SK-N-SH (cell line): ENCODE measurements around the gene CIB4. TPM values are rescaled to one million over a fixed set of nuclear protein-coding genes. Genes with fewer than 3 reads are reported as not detected.

Experiments
- CTCF ChIA-PET: fragments of 300-600, 350-600 bp; formaldehyde crosslinking; extraction: SDS; loops from one replicate; lab custom pipeline; 2021; lab: Yijun Ruan, JAX
- POLR2A ChIA-PET: fragments of 350-600 bp; sonication (Branson Sonifier 250); formaldehyde crosslinking; extraction: SDS; loops from one replicate; lab custom pipeline; 2020; ENCODE audit warnings: antibody characterized with exemption, inconsistent platforms; lab: Yijun Ruan, JAX
- DNase-seq: peaks from one replicate; pipeline ENCODE4 v3.0.0; 2012
- H2AFZ ChIP-seq: fragments of 200-600 bp; sonication (generic); 2 replicates; pipeline ENCODE4 v1.8.1; 2016; ENCODE audit warnings: antibody characterized with exemption, mild to moderate bottlenecking, low read depth
- H3F3A ChIP-seq: fragments of 200-600 bp; sonication (generic); replicated peaks from 2 replicates; pipeline ENCODE3; 2016; ENCODE audit warnings: antibody characterized with exemption, mild to moderate bottlenecking; ENCODE audit not compliant: insufficient read depth
- H3K27ac ChIP-seq, 2 experiments: fragments of 200-500 bp in 1 of 2; fragments of 200-600 bp in 1 of 2; sonication (Bioruptor generic) in 1 of 2; sonication (generic), shearing (Covaris generic) in 1 of 2; 2 replicates each; pipeline versions ENCODE4 v1.5.1 to v1.6.1; 2014 to 2016; ENCODE audit warnings: low read depth in 2 of 2, inconsistent platforms in 1 of 2, low read length in 1 of 2, mild to moderate bottlenecking in 1 of 2, mixed read lengths in 1 of 2
- H3K27me3 ChIP-seq: fragments of 200-600 bp; sonication (generic), shearing (Covaris generic); 2 replicates; pipeline ENCODE4 v1.6.1; 2016; ENCODE audit warnings: mixed run types; ENCODE audit not compliant: insufficient read depth
- H3K36me3 ChIP-seq, 2 experiments: fragments of 200-500 bp in 1 of 2; fragments of 200-600 bp in 1 of 2; sonication (Bioruptor generic) in 1 of 2; sonication (generic) in 1 of 2; replicated peaks in 1 of 2; 2 replicates each; pipeline versions ENCODE3 to v1.5.1; 2014 to 2016; ENCODE audit warnings: low read length in 1 of 2, mild to moderate bottlenecking in 1 of 2; ENCODE audit not compliant: insufficient read depth in 2 of 2, control insufficient read depth in 1 of 2
- H3K4me1 ChIP-seq, 2 experiments: fragments of 200-500 bp in 1 of 2; fragments of 200-600 bp in 1 of 2; sonication (Bioruptor generic) in 1 of 2; sonication (generic), shearing (Covaris generic) in 1 of 2; 2 replicates each; pipeline versions ENCODE4 v1.5.1 to v1.6.1; 2014 to 2016; ENCODE audit warnings: low read depth in 1 of 2, low read length in 1 of 2, mixed run types in 1 of 2; ENCODE audit not compliant: insufficient read depth in 2 of 2, control insufficient read depth in 1 of 2
- H3K4me2 ChIP-seq: fragments of 200-600 bp; sonication (generic), shearing (Covaris generic); 2 replicates; pipeline ENCODE4 v1.6.1; 2017; ENCODE audit warnings: mixed run types
- H3K4me3 ChIP-seq, 2 experiments: fragments of 200-500 bp in 1 of 2; fragments of 200-600 bp in 1 of 2; sonication (Bioruptor generic) in 1 of 2; sonication (generic), shearing (Covaris generic) in 1 of 2; 2 replicates each; pipeline versions ENCODE4 v1.5.1 to v1.8.1; 2014 to 2016; ENCODE audit warnings: low read depth in 2 of 2, inconsistent platforms in 1 of 2, low read length in 1 of 2, mild to moderate bottlenecking in 1 of 2, mixed read lengths in 1 of 2, moderate library complexity in 1 of 2
- H3K79me2 ChIP-seq: fragments of 200-600 bp; sonication (generic); 2 replicates; pipeline ENCODE4 v1.8.1; 2017; ENCODE audit warnings: mild to moderate bottlenecking; ENCODE audit not compliant: insufficient read depth
- H3K9ac ChIP-seq: fragments of 200-600 bp; sonication (generic); 2 replicates; pipeline ENCODE4 v1.6.1; 2017; ENCODE audit warnings: mixed run types
- H3K9me2 ChIP-seq: fragments of 200-600 bp; sonication (generic); 2 replicates; pipeline ENCODE4 v1.6.1; 2017; ENCODE audit warnings: mixed run types
- H3K9me3 ChIP-seq: fragments of 200-600 bp; sonication (generic); 2 replicates; pipeline ENCODE4 v1.6.1; 2017; ENCODE audit warnings: mixed run types, mild to moderate bottlenecking, moderate library complexity
- H4K20me1 ChIP-seq: fragments of 200-600 bp; sonication (generic); 2 replicates; pipeline ENCODE4 v1.6.1; 2017; ENCODE audit warnings: mild to moderate bottlenecking, mixed run types; ENCODE audit not compliant: insufficient read depth
- CHD2 ChIP-seq: fragments of 150-350 bp; IDR thresholded peaks from 2 replicates; pipeline ENCODE4 v1.6.1; 2018; ENCODE audit warnings: low read length; ENCODE audit not compliant: partially characterized antibody
- CTCF ChIP-seq: fragments of 200-600 bp; sonication (generic); IDR thresholded peaks from 2 replicates; pipeline ENCODE4 v1.6.1; 2017; ENCODE audit warnings: antibody characterized with exemption, mild to moderate bottlenecking, moderate library complexity
- FOXM1 ChIP-seq: IDR thresholded peaks from 2 replicates; pipeline ENCODE4 v1.4.0; 2012; ENCODE audit warnings: low read depth, mild to moderate bottlenecking
- GABPA ChIP-seq: IDR thresholded peaks from 2 replicates; pipeline ENCODE4 v1.4.0; 2012; ENCODE audit warnings: low read depth, mild to moderate bottlenecking
- GATA2 ChIP-seq: sonication (generic); formaldehyde crosslinking; IDR thresholded peaks from 2 replicates; pipeline ENCODE4 v1.5.0; 2020; ENCODE audit warnings: mild to moderate bottlenecking, missing genetic modification reagents
- MEF2A ChIP-seq: IDR thresholded peaks from 2 replicates; pipeline ENCODE4 v1.4.0; 2012; ENCODE audit warnings: low read depth, borderline replicate concordance
- NRF1 ChIP-seq: IDR thresholded peaks from 2 replicates; pipeline ENCODE4 v1.6.1; 2012; ENCODE audit warnings: low read depth, mild to moderate bottlenecking, low read length
- POLR2AphosphoS5 ChIP-seq: IDR thresholded peaks from 2 replicates; pipeline ENCODE4 v1.6.1; 2012; ENCODE audit warnings: low read depth, low read length
- RAD21 ChIP-seq: IDR thresholded peaks from 2 replicates; pipeline ENCODE4 v1.6.1; 2012; ENCODE audit warnings: mild to moderate bottlenecking, low read length
- RCOR1 ChIP-seq: fragments of 150-350 bp; IDR thresholded peaks from 2 replicates; pipeline ENCODE4 v1.6.1; 2017; ENCODE audit warnings: antibody characterized with exemption, low read length
- REST ChIP-seq: IDR thresholded peaks from 2 replicates; pipeline ENCODE4 v1.6.1; 2012; ENCODE audit warnings: mild to moderate bottlenecking, low read depth, low read length, moderate library complexity
- RFX5 ChIP-seq: IDR thresholded peaks from 2 replicates; pipeline ENCODE4 v1.6.1; 2012; ENCODE audit warnings: mild to moderate bottlenecking, improper control_type of control experiment, low read length
- RXRA ChIP-seq: IDR thresholded peaks from 2 replicates; pipeline ENCODE4 v1.4.0; 2012; ENCODE audit warnings: low read depth, mild to moderate bottlenecking, borderline replicate concordance
- TCF12 ChIP-seq: IDR thresholded peaks from 2 replicates; pipeline ENCODE4 v1.4.0; 2012
- YY1 ChIP-seq: IDR thresholded peaks from 2 replicates; pipeline ENCODE4 v1.4.0; 2012; ENCODE audit warnings: low read depth, mild to moderate bottlenecking
- ZBTB33 ChIP-seq: IDR thresholded peaks from 2 replicates; pipeline ENCODE4 v1.4.0; 2012; ENCODE audit warnings: low read depth, borderline replicate concordance
- WGBS: methylation state at CpG from one replicate; pipeline ENCODE4 v1.1.6; 2017; ENCODE audit warnings: low lambda C conversion rate; 5-methylcytosine and 5-hydroxymethylcytosine counted together
- polyA plus RNA-seq, 3 experiments: library from polyadenylated mRNA; depleted of rRNA; stranded (reverse); fragments of >200 nt; gene quantifications; 2 replicates each; pipeline ENCODE4 v1.2.3, GENCODE V29; 2012

The CIB4 gene
- polyA plus RNA-seq, 1 of the 3 experiments (the other 2 are of a cell fraction), result not detected

- no peak overlapping the region for H3K4me2 ChIP-seq
- POLR2A ChIA-PET, result no interaction called here
- H3K4me3 ChIP-seq, result no peak overlapping the region
- H4K20me1 ChIP-seq, result no peaks in the 10 kb centered on the region
- WGBS, result 60% methylated on average over 5 of the region's 5 CpGs
- no peaks in the 10 kb centered on the region for H3K79me2 ChIP-seq
- H3K27ac ChIP-seq, result no peak overlapping the region
- H2AFZ ChIP-seq, result no peak overlapping the region
- H3K9me3 ChIP-seq, result no peaks in the 10 kb centered on the region
- CTCF ChIA-PET, result interaction anchor here (0.9 to 1.0 kb wide), 3 partner anchors 9 to 65 kb away, joined by 3 to 4 read pairs (median 3); no protein-coding TSS in a partner anchor
- H3K36me3 ChIP-seq, result no peaks in the 10 kb centered on the region
- H3K9ac ChIP-seq, result no peak overlapping the region
- no peaks in the 10 kb centered on the region for H3K9me2 ChIP-seq
- peaks cover 0 to 8% of the 10 kb centered on the region in 2 experiments; a peak in 1 of 4 replicates for H3K4me1 ChIP-seq
- H3F3A ChIP-seq, result no peaks in the 10 kb centered on the region
- DNase-seq, result no peak
- peaks cover 32% of the 10 kb centered on the region; the same call in 1 of the 2 replicates for H3K27me3 ChIP-seq
- no peak for TF ChIP-seq RCOR1
- no peak for TF ChIP-seq CTCF
- no peak for TF ChIP-seq MEF2A
- TF ChIP-seq TCF12, result no peak
- TF ChIP-seq GABPA, result no peak
- no peak for TF ChIP-seq RXRA
- no peak for TF ChIP-seq CHD2
- no peak for TF ChIP-seq NRF1
- TF ChIP-seq YY1, result no peak
- TF ChIP-seq RFX5, result no peak
These were observed 29.8 kb upstream of the CIB4 start for GRCh38 chr2:26670931-26671460.

- Histone ChIP-seq H3K4me3 (no peak overlapping the region), H3K27ac (no peak overlapping the region), H3K27me3 (peaks cover 30% of the 10 kb centered on the region; the same call in 1 of the 2 replicates), H3K9me2 (no peaks in the 10 kb centered on the region), H3K9me3 (no peaks in the 10 kb centered on the region), H4K20me1 (no peaks in the 10 kb centered on the region), H3K4me2 (no peak overlapping the region), H3K79me2 (no peaks in the 10 kb centered on the region), H3K9ac (no peak overlapping the region), H3F3A (no peaks in the 10 kb centered on the region)
- WGBS, result 22% methylated on average over 3 of the region's 3 CpGs
- CTCF ChIA-PET, result interaction anchor here (1.2 to 1.4 kb wide), 2 partner anchors 42 to 75 kb away, joined by 3 read pairs; no protein-coding TSS in a partner anchor
- TF ChIP-seq NRF1 (no peak), GABPA (no peak), REST (no peak), RAD21 (no peak), ZBTB33 (no peak), RXRA (no peak), FOXM1 (no peak), GATA2 (CRISPR knock-in tag) (no peak), POLR2AphosphoS5 (no peak)
- TF ChIP-seq, all 33 proteins: peak for 0
- Histone ChIP-seq H3K4me1 (peaks cover 0 to 4% of the 10 kb centered on the region in 2 experiments; a peak in 1 of 4 replicates), H2AFZ (no peak overlapping the region), H3K36me3 (no peaks in the 10 kb centered on the region)
- POLR2A ChIA-PET, result no interaction called here
- no peak for DNase-seq
These were observed 29.0 kb upstream of the CIB4 start for GRCh38 chr2:26670171-26670570.
